GM11168 (cell line): ENCODE results near the gene PDE4D.
"Not testable (repeated sequence)": the region's sequence is repeated elsewhere in the genome, so short reads cannot be mapped to it uniquely, and the experiment has no call there.

Experiments
- in situ Hi-C: fragments of 300-500 bp; cut with MboI; formaldehyde crosslinking; loops from one replicate; pipeline ENCODE4 v1.12.0; 2022; ENCODE audit warnings: low sequenced_read_pairs; ENCODE audit not compliant: unreplicated experiment

Gene PDE4D

DNA sequence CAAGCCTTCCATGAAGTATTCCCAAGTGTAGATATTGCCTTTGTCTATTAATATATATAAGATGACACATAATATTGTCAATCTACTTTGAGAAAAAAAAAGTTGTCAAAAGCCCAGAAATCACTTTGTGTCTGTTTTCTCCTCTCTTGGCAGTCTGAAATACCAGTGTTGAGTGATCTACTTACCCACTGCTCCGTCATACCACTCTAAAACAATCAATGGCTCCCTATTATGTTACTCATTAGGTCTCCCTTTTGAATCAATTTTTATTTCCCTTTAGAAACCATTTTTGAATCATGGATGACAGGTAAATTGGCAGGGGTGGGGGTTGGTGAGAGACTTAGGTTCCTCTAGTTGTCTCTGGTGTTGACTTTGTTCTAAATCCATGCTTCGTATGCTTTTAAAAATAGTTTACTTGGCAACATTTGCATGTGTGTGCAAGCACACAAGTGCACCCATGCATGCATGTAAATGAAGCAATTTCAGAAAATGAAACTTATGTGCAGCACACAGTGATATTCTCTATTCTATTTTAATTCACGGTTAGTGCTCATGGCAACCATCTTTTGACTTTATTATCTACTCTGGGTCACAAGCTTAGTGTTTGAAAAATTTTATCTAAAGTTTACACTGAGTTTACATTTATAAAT, 931.8 kb downstream of the PDE4D start:
- in situ Hi-C loops, result no loop called here

DNA sequence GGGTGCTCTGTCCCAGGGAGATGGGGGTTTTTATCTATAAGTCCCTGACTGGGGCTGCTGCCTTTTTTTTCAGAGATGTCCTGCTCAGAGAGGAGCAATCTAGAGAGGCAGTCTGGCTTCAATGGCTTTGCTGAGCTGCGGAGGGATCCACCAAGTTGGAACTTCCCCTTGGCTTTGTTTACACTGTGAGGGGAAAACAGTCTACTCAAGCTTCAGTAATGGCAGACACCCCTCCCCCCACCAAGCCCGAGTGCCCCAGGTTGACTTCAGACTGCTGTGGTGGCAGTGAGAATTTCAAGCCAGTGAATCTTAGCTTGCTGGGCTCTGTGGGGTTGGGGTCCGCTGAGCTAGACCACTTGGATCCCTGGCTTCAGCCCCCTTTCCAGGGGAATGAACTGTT, 934.8 kb downstream of the PDE4D start:
- in situ Hi-C loops, result no loop called here

DNA sequence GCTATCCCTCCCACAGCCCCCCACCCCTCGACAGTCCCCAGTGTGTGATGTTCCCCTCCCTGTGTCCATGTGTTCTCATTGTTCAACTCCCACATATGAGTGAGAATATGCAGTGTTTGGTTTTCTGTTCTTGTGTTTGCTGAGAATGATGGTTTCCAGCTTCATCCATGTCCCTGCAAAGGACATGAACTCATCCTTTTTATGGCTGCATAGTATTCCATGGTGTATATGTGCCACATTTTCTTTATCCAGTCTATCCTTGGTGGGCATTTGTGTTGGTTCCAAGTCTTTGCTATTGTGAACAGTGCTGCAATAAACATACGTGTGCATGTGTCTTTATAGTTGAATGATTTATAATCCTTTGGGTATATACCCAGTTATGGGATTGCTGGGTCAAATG, 940.3 kb downstream of the PDE4D start:
- in situ Hi-C loops, result not testable (repeated sequence)

DNA sequence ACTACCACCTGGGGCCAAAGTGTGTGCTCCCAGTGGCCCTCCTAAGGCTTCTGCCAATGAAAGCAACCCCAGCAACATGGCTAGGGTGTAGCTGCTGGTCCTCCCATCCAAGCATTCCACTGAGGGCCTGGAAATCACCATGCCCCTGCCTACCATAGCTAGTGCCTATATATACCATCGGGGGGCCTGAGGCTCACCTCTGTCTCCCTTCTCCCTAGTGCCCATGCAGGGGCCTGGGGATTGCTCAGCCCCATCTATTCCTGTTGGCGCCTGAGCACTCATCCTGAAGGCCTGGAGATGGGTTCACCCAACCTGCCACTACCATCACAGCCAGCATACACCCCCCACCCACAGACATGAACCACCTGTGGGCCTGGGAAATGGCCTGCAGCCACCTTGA, 943.3 kb downstream of the PDE4D start:
- in situ Hi-C loops, result no loop called here

DNA sequence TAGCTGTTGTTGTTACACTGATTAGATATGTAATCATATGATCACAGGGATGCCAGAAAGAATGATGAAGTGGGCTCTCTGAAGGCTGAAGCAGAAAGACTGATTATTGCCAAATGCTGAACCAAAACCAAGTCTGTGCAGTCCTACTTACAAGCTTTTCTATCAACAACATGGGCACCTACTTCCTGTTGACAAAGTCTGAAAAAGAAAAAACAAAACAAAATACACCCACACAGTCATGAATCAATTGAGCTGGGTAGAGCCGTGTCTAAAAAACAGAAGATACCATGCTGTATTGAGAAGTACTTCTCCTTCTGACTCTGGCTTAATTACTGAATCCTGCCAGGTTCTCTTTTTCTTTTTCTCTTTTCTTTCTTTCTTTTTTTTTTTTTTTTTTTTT, 947.3 kb downstream of the PDE4D start:
- in situ Hi-C loops, result no loop called here

DNA sequence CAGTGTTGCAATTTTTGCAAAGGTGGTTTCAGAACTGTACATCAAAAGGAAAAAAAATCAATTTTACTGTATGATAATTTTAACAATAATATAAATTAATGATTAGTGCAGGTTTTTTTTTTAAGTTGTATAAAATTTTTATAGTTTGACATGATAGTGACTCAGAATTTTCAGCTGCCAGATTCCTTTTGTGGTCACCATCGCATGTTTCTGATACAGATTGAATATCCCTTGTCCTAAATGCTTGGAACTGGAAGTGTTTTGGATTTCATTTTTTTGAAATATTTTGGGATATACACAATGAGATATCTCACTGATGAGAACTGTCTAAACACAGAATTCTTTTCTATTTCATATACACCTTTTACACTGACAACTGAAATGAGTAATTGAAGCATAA, 949.3 kb downstream of the PDE4D start:
- in situ Hi-C loops, result no loop called here

DNA sequence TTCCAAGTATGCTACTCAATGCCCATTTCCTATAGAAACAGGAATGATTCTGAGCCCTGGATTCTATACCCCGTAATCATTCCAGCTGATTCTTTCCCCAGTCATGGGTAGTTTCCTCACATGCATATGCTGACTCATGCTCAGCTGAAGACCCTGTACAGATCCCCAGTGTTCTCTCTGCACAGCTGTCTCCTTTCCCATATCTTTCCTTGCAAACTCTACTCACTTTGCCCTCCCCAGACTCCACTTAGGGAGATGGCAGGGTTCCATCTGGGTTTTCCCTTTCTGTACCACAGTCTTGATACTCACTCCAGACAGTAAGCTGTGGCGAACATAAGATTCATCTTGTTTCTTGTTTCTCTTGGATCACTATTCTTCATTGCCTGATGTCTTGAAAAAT, 953.1 kb downstream of the PDE4D start:
- in situ Hi-C loops, result no loop called here

DNA sequence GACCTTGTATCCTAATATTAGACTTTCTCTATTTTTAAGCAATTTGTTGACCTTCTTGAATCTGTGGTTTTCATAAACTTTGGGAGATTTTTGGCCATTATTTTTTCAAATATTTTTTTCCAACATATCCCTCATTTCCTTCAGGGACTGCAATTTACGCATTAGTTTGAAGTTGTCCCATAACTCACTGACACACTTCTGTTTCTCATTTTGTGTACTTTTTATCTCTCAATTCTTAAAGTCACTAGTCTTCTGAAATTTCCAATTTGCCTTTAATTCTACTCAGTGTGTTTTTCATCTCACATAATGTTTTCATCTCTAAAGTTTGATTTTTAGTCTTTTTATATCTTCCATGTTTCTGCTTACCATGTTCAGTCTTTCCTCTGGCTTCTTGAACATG, 953.9 kb downstream of the PDE4D start:
- in situ Hi-C loops, result no loop called here

DNA sequence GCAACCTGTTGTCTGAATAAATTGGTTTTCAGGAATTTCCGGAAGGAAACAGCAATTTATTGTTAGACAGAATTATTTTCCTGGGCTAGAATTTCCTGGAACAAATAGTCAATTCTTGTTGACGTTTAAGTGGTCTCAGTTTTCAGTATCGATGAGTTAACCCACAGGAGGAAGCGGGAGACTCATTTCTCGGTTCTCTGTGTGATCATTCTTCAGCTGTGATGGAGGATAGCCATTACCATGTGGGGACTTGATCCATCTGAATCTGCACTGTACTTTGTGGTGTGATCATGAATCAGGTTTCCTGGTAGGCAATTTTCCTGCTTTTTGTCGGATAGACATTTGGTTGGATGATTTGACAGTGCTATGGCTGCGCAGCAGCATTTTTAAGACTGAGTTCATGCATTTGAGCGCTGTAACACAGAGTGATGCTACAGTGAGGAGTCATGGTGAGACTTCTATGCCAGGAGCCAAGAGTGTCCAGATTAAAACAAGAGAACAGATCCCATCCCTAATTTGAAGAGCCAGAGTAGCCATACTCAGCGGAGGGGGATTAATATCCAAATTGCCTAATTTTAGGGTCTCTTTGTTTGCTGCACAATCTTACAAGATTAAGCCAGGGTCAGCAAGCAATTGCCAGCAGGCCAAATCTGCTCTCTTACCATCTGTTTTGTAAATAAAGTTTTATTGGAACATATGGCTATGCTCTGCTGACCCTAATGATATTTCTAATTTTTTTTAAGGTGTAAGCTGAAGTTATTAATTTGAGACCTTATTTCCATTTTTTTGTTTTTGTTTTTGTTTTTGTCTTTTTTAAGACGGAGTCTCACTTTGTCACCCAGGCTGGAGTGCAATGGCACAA, 954.7 kb downstream of the PDE4D start:
- in situ Hi-C loops, result no loop called here

DNA sequence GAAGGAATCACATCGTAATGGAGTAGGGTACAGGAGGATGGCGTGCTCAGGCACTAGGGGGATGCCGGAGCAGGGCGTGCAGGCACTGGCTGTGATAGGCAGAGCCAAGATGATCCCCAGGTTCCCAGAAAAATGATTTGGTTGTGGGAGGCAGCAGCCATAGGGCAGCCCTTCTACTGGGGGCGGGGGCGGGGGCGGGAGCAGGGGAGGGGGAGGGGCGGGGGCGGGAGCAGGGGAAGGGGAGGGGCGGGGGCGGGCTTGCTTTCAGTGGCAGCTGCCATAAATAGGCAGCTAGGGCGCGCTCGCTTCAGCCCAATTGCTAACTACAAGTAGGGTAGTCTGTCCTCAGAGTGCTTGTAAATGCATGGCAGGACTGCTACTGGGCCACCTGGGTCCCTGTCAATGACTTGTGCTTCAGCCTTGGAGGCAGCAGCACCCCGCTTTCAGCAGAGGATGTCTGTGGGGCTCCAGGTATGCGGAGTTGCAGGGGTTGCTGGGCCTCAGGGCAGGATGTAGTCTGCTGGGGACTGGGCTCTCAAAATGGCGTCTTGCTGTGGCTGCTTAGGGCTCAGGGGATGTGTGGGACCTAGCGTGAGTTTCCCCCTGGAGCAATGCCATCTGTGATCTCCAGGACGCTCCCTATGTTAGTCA, 956.4 kb downstream of the PDE4D start:
- in situ Hi-C loops, result no loop called here

DNA sequence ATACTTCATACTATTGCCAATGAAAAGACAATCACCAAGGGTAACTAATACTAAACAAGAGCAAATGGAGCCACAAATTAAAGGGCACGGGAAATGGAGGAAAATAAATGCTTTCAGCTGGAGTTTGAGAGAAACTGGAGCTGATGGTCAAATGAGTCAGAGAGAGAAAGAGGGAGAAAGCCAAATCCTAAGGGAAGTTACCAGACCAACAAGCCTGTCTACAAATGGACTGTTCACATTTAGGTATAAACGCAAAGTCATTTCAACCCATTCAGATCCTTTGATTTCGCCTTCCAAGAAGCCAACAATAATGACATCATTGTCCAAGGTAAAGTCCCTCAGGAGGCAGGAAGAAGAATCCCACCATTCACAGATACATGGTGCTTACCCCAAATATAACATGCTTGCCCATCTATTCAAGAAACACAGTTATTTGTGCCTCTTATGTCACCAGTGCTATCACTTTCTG, 958.9 kb downstream of the PDE4D start:
- in situ Hi-C loops, result no loop called here

DNA sequence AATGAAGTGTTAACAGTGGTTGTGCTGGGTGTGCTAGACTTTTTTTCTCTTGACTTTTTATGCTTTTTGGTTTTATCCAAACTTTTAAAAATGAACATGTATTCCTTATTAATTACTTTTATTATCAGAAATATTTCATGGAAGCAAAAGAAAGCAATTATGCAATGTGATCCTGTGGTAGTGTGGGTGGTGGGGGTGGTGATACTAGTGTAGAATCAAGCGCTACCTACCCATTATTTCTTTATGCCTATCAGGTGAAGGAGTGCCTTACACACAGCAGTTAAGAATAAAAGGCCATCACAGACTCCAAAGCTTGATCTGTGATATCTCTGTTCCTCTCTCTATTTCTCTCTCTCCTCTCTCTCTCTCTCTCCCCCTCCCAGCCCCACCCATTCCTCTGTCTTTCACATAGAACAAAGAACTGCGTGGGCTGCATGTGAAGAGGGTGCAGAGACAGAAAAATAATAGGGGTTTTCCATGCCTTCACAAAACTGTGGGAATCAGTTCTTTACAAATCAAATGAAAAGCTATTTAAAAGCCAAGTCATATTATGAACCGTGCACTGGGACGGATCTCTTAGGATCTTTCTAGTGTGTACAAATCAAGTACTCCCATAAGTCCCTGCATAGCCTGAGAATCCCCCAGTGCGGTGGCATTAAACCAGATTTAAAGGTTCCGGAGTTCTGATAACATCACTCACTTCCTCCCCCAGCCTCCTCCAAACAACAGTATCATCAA, 959.5 kb downstream of the PDE4D start:
- in situ Hi-C loops, result no loop called here

DNA sequence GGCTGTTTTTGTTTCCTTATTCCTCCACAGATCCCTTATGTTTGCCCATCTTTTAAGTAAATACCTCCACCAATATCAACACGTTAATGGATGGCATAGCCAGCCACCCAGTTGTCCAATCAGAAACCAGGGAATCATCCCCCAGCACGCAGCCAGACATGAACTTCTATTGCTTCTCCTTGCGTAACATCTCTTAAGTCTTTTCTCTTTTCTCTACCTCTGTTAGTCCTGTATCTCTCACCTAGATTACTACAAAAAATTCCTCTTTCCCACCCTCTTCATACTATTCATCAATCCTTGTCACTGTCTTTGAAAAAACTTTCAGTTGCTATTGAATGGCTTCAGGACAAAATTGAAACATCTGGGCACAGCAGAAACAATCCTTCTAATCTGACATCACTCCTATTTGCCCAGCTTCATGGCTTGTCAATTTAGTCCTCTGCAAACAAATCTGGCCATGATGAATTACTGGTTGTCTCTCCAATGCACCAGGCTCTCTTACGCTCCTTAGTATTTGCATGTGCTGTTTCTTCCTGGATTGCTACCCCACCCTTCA, 961.4 kb downstream of the PDE4D start:
- in situ Hi-C loops, result no loop called here

DNA sequence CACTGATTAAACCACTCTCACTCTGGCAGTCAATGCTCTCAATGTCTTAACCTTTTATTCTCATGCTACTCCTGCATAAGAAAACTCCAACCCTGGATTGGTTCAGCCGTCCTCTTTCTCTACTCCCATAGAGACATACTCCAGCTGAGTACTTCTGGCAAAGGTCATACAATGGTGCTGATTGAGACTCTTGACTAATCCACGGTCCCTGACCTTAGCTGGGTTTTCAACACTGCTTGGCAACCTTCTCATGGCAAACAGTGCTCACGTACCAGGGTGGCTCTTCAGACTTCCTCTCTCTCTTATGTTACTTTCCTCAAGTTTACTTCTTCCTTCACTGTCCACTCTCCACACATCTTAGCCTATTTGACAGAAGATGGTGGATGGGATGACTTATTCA, 963.0 kb downstream of the PDE4D start:
- in situ Hi-C loops, result no loop called here

DNA sequence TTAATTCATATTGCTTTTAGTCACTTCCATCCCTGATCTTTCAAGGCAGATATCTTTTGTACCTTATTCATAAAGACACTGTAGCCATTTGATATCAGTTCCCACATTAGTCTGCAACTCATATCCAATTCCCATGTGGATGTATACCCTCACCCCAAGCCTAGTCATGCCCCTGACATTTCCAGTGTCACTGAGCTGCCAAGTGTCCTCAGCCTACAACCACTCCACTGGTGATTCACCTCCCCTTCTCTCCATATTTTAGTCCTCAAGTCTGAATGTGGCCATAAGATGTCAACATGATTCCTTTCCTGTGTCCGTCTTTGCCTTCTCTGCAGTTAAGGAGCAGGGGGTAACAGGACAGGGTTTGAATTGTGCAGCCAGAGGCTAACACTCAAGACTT, 963.8 kb downstream of the PDE4D start:
- in situ Hi-C loops, result no loop called here

DNA sequence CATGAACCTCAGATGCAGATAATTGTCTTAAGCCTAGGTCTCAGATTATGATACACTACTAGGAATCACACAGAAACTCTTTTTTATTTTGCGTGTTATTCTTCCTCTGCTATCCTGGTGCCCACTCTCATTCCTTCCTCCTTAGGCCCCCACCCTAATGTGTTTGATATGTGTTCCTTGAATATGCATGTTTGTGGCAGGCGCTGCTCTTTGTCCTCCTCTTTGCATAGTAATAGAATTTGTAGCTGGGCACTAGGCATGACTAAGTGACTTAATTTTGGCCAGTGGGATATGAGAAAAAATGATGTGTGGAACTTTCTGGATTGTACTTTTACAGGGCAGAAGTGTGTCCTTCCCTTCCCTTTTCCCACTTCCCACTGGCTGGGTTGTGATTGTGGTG, 965.6 kb downstream of the PDE4D start:
- in situ Hi-C loops, result no loop called here

DNA sequence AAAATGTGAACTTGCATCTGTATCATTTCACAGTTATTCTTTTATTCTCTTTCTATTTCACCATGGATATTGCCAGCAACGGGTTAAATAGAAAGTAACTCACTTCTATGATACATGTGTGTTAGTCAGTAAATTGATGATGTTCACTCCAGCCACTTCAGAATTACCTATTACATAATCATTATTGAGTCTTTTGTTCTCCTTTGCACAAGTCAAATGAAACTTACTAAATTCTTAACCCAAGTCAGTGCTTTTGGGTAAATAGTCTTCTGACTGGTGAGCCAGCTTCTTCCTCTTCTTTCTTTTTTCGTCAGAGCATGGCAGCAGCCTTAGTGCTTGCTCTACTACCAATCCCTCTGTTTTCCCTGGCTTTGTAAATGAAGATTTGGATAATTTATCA, 966.3 kb downstream of the PDE4D start:
- in situ Hi-C loops, result no loop called here

DNA sequence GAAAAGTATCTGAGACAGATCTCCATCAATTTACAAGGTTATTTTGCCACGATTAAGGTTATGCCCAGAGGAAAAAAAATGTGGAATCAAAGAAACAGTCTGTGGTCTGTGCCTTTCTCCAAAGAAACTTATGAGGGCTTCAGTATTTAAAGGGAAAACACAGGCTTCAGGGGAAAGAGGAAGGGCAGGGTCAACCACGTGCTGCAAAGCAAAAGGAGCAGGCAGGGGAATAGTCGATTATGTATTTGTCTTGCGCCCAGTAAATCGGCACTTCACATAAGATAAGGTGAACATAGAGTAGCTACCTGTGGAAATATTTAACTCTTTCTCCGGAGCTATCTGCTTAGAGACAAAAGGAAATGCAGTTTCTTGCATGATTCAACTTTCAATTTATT, 967.0 kb downstream of the PDE4D start:
- in situ Hi-C loops, result no loop called here

DNA sequence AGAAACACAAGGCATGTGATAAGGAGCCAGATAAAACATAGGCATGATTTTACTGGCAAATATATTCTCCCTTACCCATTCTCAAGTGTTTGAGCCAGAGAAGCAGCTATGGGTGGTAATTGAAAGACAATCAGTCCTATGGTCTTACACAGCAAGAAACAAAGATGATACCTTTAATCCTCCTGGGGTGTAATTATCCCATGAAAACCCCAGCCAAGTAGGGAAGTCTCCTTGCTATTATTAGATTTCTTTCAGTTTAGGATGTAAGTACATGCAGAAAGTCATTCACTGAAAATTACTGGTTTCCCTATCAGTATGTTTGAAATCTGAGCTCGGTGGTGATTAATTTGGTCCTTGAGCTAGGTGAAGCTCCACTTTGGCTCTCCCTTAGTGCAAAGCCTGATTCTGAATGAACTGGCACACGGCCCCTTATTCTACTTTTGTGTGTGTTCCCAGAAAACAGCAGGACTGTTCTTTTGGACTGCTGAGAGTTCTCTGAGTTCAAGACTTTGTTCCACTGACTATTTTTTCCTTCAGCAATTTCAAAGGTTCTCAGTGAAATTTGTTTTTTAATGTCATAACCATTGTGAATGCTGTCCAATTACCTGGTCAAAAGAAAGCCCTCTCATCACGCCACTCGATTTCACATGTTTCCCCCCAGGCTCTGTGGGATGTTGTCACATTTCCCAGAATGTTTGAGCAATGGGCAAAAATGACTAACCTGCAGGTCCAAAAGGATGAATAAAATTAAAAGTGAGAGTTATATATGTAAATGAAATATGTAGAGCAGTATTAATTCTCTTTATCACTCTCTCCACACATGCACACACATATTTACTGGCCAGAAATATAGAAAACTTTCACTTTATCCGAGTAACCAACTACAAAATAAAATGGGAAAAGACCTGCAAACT, 967.6 kb downstream of the PDE4D start:
- in situ Hi-C loops, result no loop called here
